ENCODE results near the gene KRTAP9-1. TPM values are rescaled to one million over a fixed set of nuclear protein-coding genes. Genes with fewer than 3 reads are reported as not detected.

KRTAP9-1 gene
- total RNA-seq, 2 experiments from 2014 or later, result not detected

GRCh38 chr17:41167561-41167960 lies 22.1 kb upstream of the KRTAP9-1 start:
- H3K27ac Mint-ChIP-seq, result no peak overlapping the region
- H3K36me3 ChIP-seq (ENCODE audit: insufficient read depth, low read length), result no peaks in the 10 kb centered on the region
- POLR2A ChIA-PET, result no interaction called here
- no peaks in the 10 kb centered on the region for H3K4me1 Mint-ChIP-seq (ENCODE audit: low read depth)
- intact Hi-C loops (cut with DNase I, micrococcal nuclease), result no loop called here
- no peak for TF ChIP-seq CTCF (IDR thresholded peaks at IDR 0.05)
- no peak overlapping the region for H3K4me3 Mint-ChIP-seq
- no peak overlapping the region for H3K4me3 ChIP-seq (ENCODE audit: low read length)
- no peaks in the 10 kb centered on the region for H3K27me3 Mint-ChIP-seq
- H3K27ac ChIP-seq (ENCODE audit: low read depth in 1 of 2, low read length in 2 of 2), result no peak overlapping the region
- no peak for ATAC-seq (ENCODE audit: poor library complexity)
- CTCF ChIA-PET, result no interaction called here
- no peaks in the 10 kb centered on the region for H3K9me3 ChIP-seq (ENCODE audit: control insufficient read depth in 1 of 2, insufficient read depth in 1 of 2, low read length in 2 of 2)
- H3K4me1 ChIP-seq (ENCODE audit: insufficient read depth, low read length), result no peaks in the 10 kb centered on the region
- DNase-seq, result no peak
- no peaks in the 10 kb centered on the region for H3K9me3 Mint-ChIP-seq
- no peaks in the 10 kb centered on the region for H3K27me3 ChIP-seq (ENCODE audit: control insufficient read depth in 1 of 2, insufficient read depth in 2 of 2, low read length in 2 of 2)
- no peaks in the 10 kb centered on the region for H3K36me3 Mint-ChIP-seq (ENCODE audit: low read depth)

GRCh38 chr17:41168121-41168520 lies 21.6 kb upstream of the KRTAP9-1 start, which contains the start of gene KRTAP4-3:
KRTAP4-3 (minus strand) TSS chr17:41168221; CDS start chr17:41168172, 49 bp downstream.
- Histone ChIP-seq H3K9me3 (ENCODE audit: control insufficient read depth in 1 of 2, insufficient read depth in 1 of 2, low read length in 2 of 2) (no peaks in the 10 kb centered on the region), H3K27ac (ENCODE audit: low read depth in 1 of 2, low read length in 2 of 2) (no peak within 1 kb of the TSS), H3K4me3 (ENCODE audit: low read length) (no peak within 1 kb of the TSS), H3K4me1 (ENCODE audit: insufficient read depth, low read length) (no peaks in the 10 kb centered on the region), H3K36me3 (ENCODE audit: insufficient read depth, low read length) (no peaks in the 10 kb centered on the region), H3K27me3 (ENCODE audit: control insufficient read depth in 1 of 2, insufficient read depth in 2 of 2, low read length in 2 of 2) (no peaks in the 10 kb centered on the region)
- ChIA-PET POLR2A (no interaction called here), CTCF (no interaction called here)
- no peaks in the 10 kb centered on the region for H3K27me3 Mint-ChIP-seq
- H3K36me3 Mint-ChIP-seq (ENCODE audit: low read depth), result no peaks in the 10 kb centered on the region
- H3K4me3 Mint-ChIP-seq, result no peak within 1 kb of the TSS
- no peaks in the 10 kb centered on the region for H3K9me3 Mint-ChIP-seq
- DNase-seq, result no peak
- ATAC-seq (ENCODE audit: poor library complexity), result no peak
- H3K4me1 Mint-ChIP-seq (ENCODE audit: low read depth), result no peaks in the 10 kb centered on the region
- TF ChIP-seq CTCF (IDR thresholded peaks at IDR 0.05), result no peak
- no peak within 1 kb of the TSS for H3K27ac Mint-ChIP-seq
- intact Hi-C loops (cut with DNase I, micrococcal nuclease), result no loop called here

- ChIA-PET POLR2A (no interaction called here), CTCF (no interaction called here)
- ATAC-seq (ENCODE audit: poor library complexity) (no peak), DNase-seq (no peak)
- Mint-ChIP-seq H3K27me3 (no peaks in the 10 kb centered on the region), H3K27ac (no peak overlapping the region), H3K4me1 (ENCODE audit: low read depth) (no peaks in the 10 kb centered on the region), H3K9me3 (no peaks in the 10 kb centered on the region), H3K36me3 (ENCODE audit: low read depth) (no peaks in the 10 kb centered on the region), H3K4me3 (no peak overlapping the region)
- H3K9me3 ChIP-seq (ENCODE audit: control insufficient read depth in 1 of 2, insufficient read depth in 1 of 2, low read length in 2 of 2), result no peaks in the 10 kb centered on the region
- no peaks in the 10 kb centered on the region for H3K4me1 ChIP-seq (ENCODE audit: insufficient read depth, low read length)
- intact Hi-C loops (cut with DNase I, micrococcal nuclease), result no loop called here
- H3K36me3 ChIP-seq (ENCODE audit: insufficient read depth, low read length), result no peaks in the 10 kb centered on the region
- no peaks in the 10 kb centered on the region for H3K27me3 ChIP-seq (ENCODE audit: control insufficient read depth in 1 of 2, insufficient read depth in 2 of 2, low read length in 2 of 2)
- H3K27ac ChIP-seq (ENCODE audit: low read depth in 1 of 2, low read length in 2 of 2), result no peak overlapping the region
- TF ChIP-seq CTCF (IDR thresholded peaks at IDR 0.05), result no peak
- no peak overlapping the region for H3K4me3 ChIP-seq (ENCODE audit: low read length)
Measured at GRCh38 chr17:41171886-41172285, 17.8 kb upstream of the KRTAP9-1 start.
